Measurements from ENCODE around the gene OTOGL. TPM values are rescaled to one million over a fixed set of nuclear protein-coding genes. Genes with fewer than 3 reads are reported as not detected.

The OTOGL gene
- total and polyA plus RNA-seq, 2 donors from 2014 or later = 0.47 to 0.80 TPM

- no peak for TF ChIP-seq CTCF (IDR thresholded peaks at IDR 0.05; ENCODE audit: borderline replicate concordance, extremely low read depth, insufficient read depth)
- H3K36me3 ChIP-seq (ENCODE audit: control insufficient read depth in 2 of 3, insufficient read depth in 3 of 3, low read length in 3 of 3) = no peaks in the 10 kb centered on the region
- no peak overlapping the region for H3K27ac ChIP-seq (ENCODE audit: low read depth in 2 of 2, low read length in 2 of 2)
- DNase-seq (no peak), FAIRE-seq (no peak)
- H3K9me3 ChIP-seq (ENCODE audit: control insufficient read depth in 2 of 3, insufficient read depth in 1 of 3, low read length in 3 of 3) = no peaks in the 10 kb centered on the region
- intact Hi-C loops (cut with DNase I) = no loop called here
- H3K27me3 ChIP-seq (ENCODE audit: control insufficient read depth, insufficient read depth, low read length) = no peaks in the 10 kb centered on the region
- H3K9ac ChIP-seq (ENCODE audit: low read length in 3 of 3) = no peak overlapping the region
- H3K4me1 ChIP-seq (ENCODE audit: control insufficient read depth in 2 of 3, insufficient read depth in 2 of 3, low read depth in 1 of 3, low read length in 3 of 3) = no peaks in the 10 kb centered on the region
- H3K4me3 ChIP-seq (ENCODE audit: low read length in 3 of 3) = no peak overlapping the region
Measured at GRCh38 chr12:80195737-80196136, 96.4 kb downstream of the OTOGL start.

GRCh38 chr12:80196419-80196818 lies 97.1 kb downstream of the OTOGL start:
- intact Hi-C loops (cut with DNase I) = no loop called here
- DNase-seq (no peak), FAIRE-seq (no peak)
- Histone ChIP-seq H3K9ac (ENCODE audit: low read length in 3 of 3) (no peak overlapping the region), H3K4me1 (ENCODE audit: control insufficient read depth in 2 of 3, insufficient read depth in 2 of 3, low read depth in 1 of 3, low read length in 3 of 3) (no peaks in the 10 kb centered on the region), H3K9me3 (ENCODE audit: control insufficient read depth in 2 of 3, insufficient read depth in 1 of 3, low read length in 3 of 3) (no peaks in the 10 kb centered on the region), H3K36me3 (ENCODE audit: control insufficient read depth in 2 of 3, insufficient read depth in 3 of 3, low read length in 3 of 3) (no peaks in the 10 kb centered on the region), H3K4me3 (ENCODE audit: low read length in 3 of 3) (no peak overlapping the region), H3K27me3 (ENCODE audit: control insufficient read depth, insufficient read depth, low read length) (no peaks in the 10 kb centered on the region), H3K27ac (ENCODE audit: low read depth in 2 of 2, low read length in 2 of 2) (no peak overlapping the region)
- no peak for TF ChIP-seq CTCF (IDR thresholded peaks at IDR 0.05; ENCODE audit: borderline replicate concordance, extremely low read depth, insufficient read depth)

DNA sequence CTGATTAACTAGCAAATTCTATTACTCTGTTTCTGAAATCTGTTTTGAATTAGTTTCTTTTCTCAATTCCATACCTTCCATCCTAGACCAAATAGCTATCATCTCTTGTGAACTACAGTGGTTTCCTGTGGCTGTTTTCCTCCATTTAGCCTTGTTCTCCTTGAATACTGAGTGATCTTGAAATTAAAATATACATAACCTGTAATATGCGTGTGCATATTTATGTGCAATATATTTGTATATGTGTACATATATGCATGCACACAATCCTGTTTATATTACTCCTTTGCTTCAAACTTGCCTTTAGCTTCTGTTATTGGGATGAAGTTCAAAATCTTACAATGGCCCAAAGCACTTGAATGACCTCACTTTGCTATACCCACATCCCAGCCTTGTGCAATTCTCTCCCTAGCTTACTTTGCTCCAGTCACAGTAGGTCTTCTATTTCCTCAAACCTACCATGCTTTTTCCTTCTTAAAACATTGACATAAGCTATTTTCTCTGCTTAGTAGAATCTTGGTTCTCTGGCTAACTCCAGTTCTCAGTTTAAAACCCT lies 99.5 kb downstream of the OTOGL start:
- no peak for TF ChIP-seq CTCF (IDR thresholded peaks at IDR 0.05; ENCODE audit: borderline replicate concordance, extremely low read depth, insufficient read depth)
- no peak overlapping the region for H3K4me3 ChIP-seq (ENCODE audit: low read length in 3 of 3)
- FAIRE-seq = no peak
- no peak overlapping the region for H3K9ac ChIP-seq (ENCODE audit: low read length in 3 of 3)
- no peak overlapping the region for H3K27ac ChIP-seq (ENCODE audit: low read depth in 2 of 2, low read length in 2 of 2)
- no peaks in the 10 kb centered on the region for H3K36me3 ChIP-seq (ENCODE audit: control insufficient read depth in 2 of 3, insufficient read depth in 3 of 3, low read length in 3 of 3)
- H3K27me3 ChIP-seq (ENCODE audit: control insufficient read depth, insufficient read depth, low read length) = no peaks in the 10 kb centered on the region
- H3K4me1 ChIP-seq (ENCODE audit: control insufficient read depth in 2 of 3, insufficient read depth in 2 of 3, low read depth in 1 of 3, low read length in 3 of 3) = no peaks in the 10 kb centered on the region
- intact Hi-C loops (cut with DNase I) = no loop called here
- no peak for DNase-seq
- no peaks in the 10 kb centered on the region for H3K9me3 ChIP-seq (ENCODE audit: control insufficient read depth in 2 of 3, insufficient read depth in 1 of 3, low read length in 3 of 3)

DNA sequence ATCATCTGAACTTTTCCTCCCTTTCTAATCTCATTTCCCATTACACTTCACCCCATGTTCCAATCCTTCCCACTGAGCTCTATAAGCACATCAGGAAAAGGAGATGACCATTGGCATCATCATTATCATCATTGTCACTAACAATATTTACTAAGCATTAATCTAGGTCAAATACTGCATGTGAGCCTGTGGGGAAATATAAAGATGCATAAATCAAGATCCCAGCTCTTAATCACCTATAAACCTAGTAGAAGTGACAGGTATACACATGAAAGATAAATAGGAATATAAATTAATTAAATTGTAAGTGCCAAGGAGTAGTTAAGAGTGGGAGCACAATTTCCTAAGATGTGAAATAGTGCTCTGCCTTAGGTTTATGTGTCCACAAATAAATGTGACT lies 100.6 kb downstream of the OTOGL start:
- intact Hi-C loops (cut with DNase I) = no loop called here
- Histone ChIP-seq H3K27ac (ENCODE audit: low read depth in 2 of 2, low read length in 2 of 2) (no peak overlapping the region), H3K27me3 (ENCODE audit: control insufficient read depth, insufficient read depth, low read length) (no peaks in the 10 kb centered on the region), H3K4me3 (ENCODE audit: low read length in 3 of 3) (no peak overlapping the region), H3K9ac (ENCODE audit: low read length in 3 of 3) (no peak overlapping the region), H3K9me3 (ENCODE audit: control insufficient read depth in 2 of 3, insufficient read depth in 1 of 3, low read length in 3 of 3) (no peaks in the 10 kb centered on the region), H3K36me3 (ENCODE audit: control insufficient read depth in 2 of 3, insufficient read depth in 3 of 3, low read length in 3 of 3) (no peaks in the 10 kb centered on the region), H3K4me1 (ENCODE audit: control insufficient read depth in 2 of 3, insufficient read depth in 2 of 3, low read depth in 1 of 3, low read length in 3 of 3) (no peaks in the 10 kb centered on the region)
- DNase-seq (no peak), FAIRE-seq (no peak)
- TF ChIP-seq CTCF (IDR thresholded peaks at IDR 0.05; ENCODE audit: borderline replicate concordance, extremely low read depth, insufficient read depth) = no peak

Measured in kidney (tissue), 14 donors.